ENCODE measurements around the gene SUGP1. TPM values are rescaled to one million over a fixed set of nuclear protein-coding genes. Genes with fewer than 3 reads are reported as not detected.

SUGP1 gene
- total RNA-seq, 4 donors from 2014 or later, result 28.4 to 37.6 (median 32.3) TPM

- ATAC-seq, result no peak
- TF ChIP-seq EP300 (IDR thresholded peaks at IDR 0.05) (no peak), CTCF (IDR thresholded peaks at IDR 0.05) (no peak), POLR2A (IDR thresholded peaks at IDR 0.05) (no peak), POLR2AphosphoS5 (IDR thresholded peaks at IDR 0.05) (no peak)
- no peaks in the 10 kb centered on the region for H3K4me1 ChIP-seq
- no peak overlapping the region for H3K27ac ChIP-seq
- H3K27me3 ChIP-seq, result no peaks in the 10 kb centered on the region
- no peaks in the 10 kb centered on the region for H3K9me3 ChIP-seq
- peaks cover 0 to 100% of the 10 kb centered on the region in 2 donors for H3K36me3 ChIP-seq
- 92% methylated on average over 2 of the region's 10 CpGs; no CpG with 5 or more reads in 1 of the 2 donors for WGBS, 2 donors (ENCODE audit: low coverage in 1 of 2)
- H3K4me3 ChIP-seq, result no peak overlapping the region
These were observed 27.2 kb upstream of the SUGP1 start for GRCh38 chr19:19347401-19348110.

DNA sequence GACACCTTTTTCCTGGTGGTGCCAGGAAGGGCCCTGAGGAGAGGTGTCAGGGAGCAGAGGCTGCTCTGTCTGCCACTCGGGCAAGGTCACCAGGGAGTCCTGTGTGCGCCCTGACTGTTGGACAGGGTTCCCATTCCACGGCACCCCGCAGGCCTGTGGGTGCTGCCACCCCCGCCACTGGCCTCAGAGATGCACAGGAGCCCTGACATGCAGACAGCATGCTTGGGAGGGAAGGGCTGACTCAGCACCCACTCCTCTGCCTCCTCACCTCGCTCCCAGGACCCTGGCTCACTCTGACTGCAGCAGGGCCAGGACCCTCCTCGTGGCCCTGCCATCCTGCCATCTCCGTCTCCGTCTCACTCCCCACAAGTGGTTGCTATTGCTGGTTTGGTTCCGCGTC, 25.7 kb upstream of the SUGP1 start:
- Histone ChIP-seq H3K4me1 (no peaks in the 10 kb centered on the region), H3K27me3 (no peaks in the 10 kb centered on the region), H3K36me3 (peaks cover 0 to 100% of the 10 kb centered on the region in 2 donors), H3K4me3 (no peak overlapping the region), H3K9me3 (no peaks in the 10 kb centered on the region), H3K27ac (no peak overlapping the region)
- TF ChIP-seq EP300 (IDR thresholded peaks at IDR 0.05), result no peak
- TF ChIP-seq CTCF (IDR thresholded peaks at IDR 0.05), result no peak
- no peak for TF ChIP-seq POLR2AphosphoS5 (IDR thresholded peaks at IDR 0.05)
- TF ChIP-seq POLR2A (IDR thresholded peaks at IDR 0.05), result no peak
- WGBS, 2 donors (ENCODE audit: low coverage in 1 of 2), result 80% methylated on average over 1 of the region's 11 CpGs; no CpG with 5 or more reads in 1 of the 2 donors
- ATAC-seq, result no peak

DNA sequence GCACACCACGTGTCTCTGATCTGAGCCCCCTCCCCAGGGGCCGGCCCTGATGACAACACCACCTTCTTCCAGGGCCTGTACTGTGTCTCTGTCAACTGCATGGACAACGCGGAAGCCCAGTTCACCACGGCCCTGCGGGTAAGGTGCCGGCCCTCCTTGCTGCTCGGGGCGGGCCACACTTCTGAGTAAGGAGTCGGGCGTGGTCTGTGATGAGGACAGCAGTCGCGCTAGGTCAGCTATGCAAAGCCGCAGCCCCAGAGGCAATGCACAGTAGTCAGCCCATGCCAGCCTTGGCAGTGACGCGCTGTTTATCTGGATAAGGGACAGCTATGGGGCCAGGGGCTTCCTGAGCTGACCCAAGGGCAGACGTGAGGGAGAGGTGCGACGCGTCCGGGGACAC, 24.9 kb upstream of the SUGP1 start:
- TF ChIP-seq EP300 (IDR thresholded peaks at IDR 0.05) (no peak), POLR2A (IDR thresholded peaks at IDR 0.05) (no peak), CTCF (IDR thresholded peaks at IDR 0.05) (no peak)
- H3K4me1 ChIP-seq, result no peaks in the 10 kb centered on the region
- H3K4me3 ChIP-seq, result no peak overlapping the region
- no peaks in the 10 kb centered on the region for H3K9me3 ChIP-seq
- no CpG with 5 or more reads among the region's 21 CpGs for WGBS, 2 donors (ENCODE audit: low coverage in 1 of 2)
- H3K36me3 ChIP-seq, result peaks cover 0 to 100% of the 10 kb centered on the region in 2 donors
- no peaks in the 10 kb centered on the region for H3K27me3 ChIP-seq
- no peak overlapping the region for H3K27ac ChIP-seq
- ATAC-seq, result no peak

DNA sequence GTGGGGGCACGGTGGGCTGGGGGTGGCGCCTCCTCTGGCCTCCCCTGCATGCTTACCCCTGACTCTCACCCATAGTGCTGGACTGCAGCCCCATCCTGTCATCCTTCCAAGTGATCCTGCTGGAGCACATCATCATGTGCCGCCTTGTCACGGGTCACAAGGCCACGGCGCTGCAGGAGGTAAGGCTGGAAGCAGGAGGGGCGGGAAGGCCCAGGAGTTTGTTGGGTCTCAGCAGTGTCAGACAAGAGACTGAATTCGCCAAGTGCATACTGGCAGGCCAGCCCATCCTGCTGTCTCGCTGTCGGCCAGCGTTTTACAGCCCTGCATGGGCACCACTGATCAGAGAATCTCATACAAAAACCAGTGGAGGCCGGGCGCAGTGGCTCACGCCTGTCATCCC, 23.5 kb upstream of the SUGP1 start:
- no peak overlapping the region for H3K4me3 ChIP-seq
- TF ChIP-seq POLR2AphosphoS5 (IDR thresholded peaks at IDR 0.05) (no peak), CTCF (IDR thresholded peaks at IDR 0.05) (no peak), EP300 (IDR thresholded peaks at IDR 0.05) (no peak)
- no peaks in the 10 kb centered on the region for H3K4me1 ChIP-seq
- WGBS, 2 donors (ENCODE audit: low coverage in 1 of 2), result 91 to 95% methylated on average over 4 of the region's 14 CpGs
- ATAC-seq, result no peak
- H3K9me3 ChIP-seq, result no peaks in the 10 kb centered on the region
- peaks cover 0 to 100% of the 10 kb centered on the region in 2 donors for H3K36me3 ChIP-seq
- H3K27ac ChIP-seq, result no peak overlapping the region
- no peaks in the 10 kb centered on the region for H3K27me3 ChIP-seq

GRCh38 chr19:19343016-19343362, 22.7 kb upstream of the SUGP1 start:
- WGBS, 2 donors (ENCODE audit: low coverage in 1 of 2), result 69 to 73% methylated on average over 2 of the region's 7 CpGs
- H3K36me3 ChIP-seq, result peaks cover 0 to 100% of the 10 kb centered on the region in 2 donors

More at GRCh38 chr19:19343016-19343362, 22.7 kb upstream of the SUGP1 start:
- Histone ChIP-seq H3K27me3 (no peaks in the 10 kb centered on the region), H3K4me1 (no peaks in the 10 kb centered on the region), H3K4me3 (no peak overlapping the region), H3K27ac (no peak overlapping the region), H3K9me3 (no peaks in the 10 kb centered on the region)
- TF ChIP-seq CTCF (IDR thresholded peaks at IDR 0.05) (no peak), EP300 (IDR thresholded peaks at IDR 0.05) (no peak), POLR2AphosphoS5 (IDR thresholded peaks at IDR 0.05) (no peak), POLR2A (IDR thresholded peaks at IDR 0.05) (no peak)
- no peak for ATAC-seq

Data from gastroesophageal sphincter (tissue), 4 donors.